Heart left ventricle (tissue), 16 donors: ENCODE data around the gene PODNL1. TPM values are rescaled to one million over a fixed set of nuclear protein-coding genes. Genes with fewer than 3 reads are reported as not detected.

Experiments used
- ATAC-seq, 4 donors: fragments of 200-7000 bp; cut with Tn5 transposase; one replicate each; pipeline ENCODE4 v1.9.1; 2020 to 2022; ENCODE audit warnings: moderate library complexity in 4 of 4, mild to moderate bottlenecking in 3 of 4, moderate number of reproducible peaks in 1 of 4
- DNase-seq, 5 donors: peaks; one replicate each; pipeline ENCODE4 v3.0.0-alpha.2; 2020
- H3K27ac ChIP-seq, 12 donors: fragments of 200-600 bp; sonication (generic) in 4 of 12; one replicate each; pipeline versions ENCODE4 v1.5.0 to v1.8.0; 2016 to 2022; ENCODE audit warnings: mild to moderate bottlenecking in 2 of 12
- H3K27me3 ChIP-seq, 9 donors: fragments of 200-600 bp; sonication (generic) in 2 of 9; one replicate each; pipeline versions ENCODE4 v1.5.1 to v1.8.0; 2016 to 2022; ENCODE audit warnings: mild to moderate bottlenecking in 3 of 9
- H3K36me3 ChIP-seq, 9 donors: fragments of 200-600 bp; sonication (generic) in 2 of 9; one replicate each; pipeline versions ENCODE4 v1.5.0 to v1.8.0; 2018 to 2022; ENCODE audit warnings: mild to moderate bottlenecking in 2 of 9
- H3K4me1 ChIP-seq, 12 donors: fragments of 200-600 bp; sonication (generic) in 4 of 12; one replicate each; pipeline versions ENCODE4 v1.5.0 to v1.8.0; 2016 to 2022; ENCODE audit warnings: mild to moderate bottlenecking in 3 of 12
- H3K4me3 ChIP-seq, 12 donors: fragments of 200-600 bp; sonication (generic) in 4 of 12; one replicate each; pipeline versions ENCODE4 v1.5.0 to v1.8.0; 2017 to 2022; ENCODE audit warnings: mild to moderate bottlenecking in 9 of 12, moderate library complexity in 4 of 12
- H3K9me3 ChIP-seq, 12 donors: fragments of 200-600 bp; sonication (generic) in 4 of 12; one replicate each; pipeline versions ENCODE4 v1.5.0 to v1.8.0; 2016 to 2022; ENCODE audit warnings: mild to moderate bottlenecking in 1 of 12
- POLR2A ChIP-seq, 2 donors: fragments of 450-650 bp; IDR thresholded peaks; one replicate each; pipeline ENCODE4 v1.6.1; 2017; ENCODE audit warnings: antibody characterized with exemption in 2 of 2, mild to moderate bottlenecking in 2 of 2, moderate library complexity in 2 of 2
- WGBS, 4 donors: extraction: QIAGEN DNeasy Blood & Tissue Kit in 2 of 4; methylation state at CpG; one replicate each; pipeline versions ENCODE4 v1.1.5 to v1.1.7; 2013 to 2018; 5-methylcytosine and 5-hydroxymethylcytosine counted together
- intact Hi-C, 10 donors: fragments of 100-400 bp; cut with DNase I; formaldehyde crosslinking; loops; one replicate each; pipeline versions ENCODE4 v1.11.1 to v1.14.2; 2022
- polyA plus RNA-seq, 2 donors: library from polyadenylated mRNA; stranded (reverse); fragments of 200-250 nt; gene quantifications; one replicate each; pipeline ENCODE4 v1.2.3, GENCODE V29; 2013
- total RNA-seq, 9 donors: library from RNA; depleted of rRNA in 2 of 9; stranded (reverse); fragments of >200 nt in 2 of 9; fragmentation: NEBNext Ultra II Directional in 3 of 9; extraction: Animal tissue kit (Norgen Biotek cat#: 25700) in 3 of 9; gene quantifications; one replicate each; pipeline versions ENCODE4 v1.1.0 to v1.2.4, GENCODE V29; 2016 to 2023
- TF ChIP-seq, protein P1 (sequence below), 12 donors: fragments of 200-600 bp; sonication (generic) in 4 of 12; IDR thresholded peaks; one replicate each; pipeline versions ENCODE4 v1.5.0 to v1.8.0; 2018 to 2022; ENCODE audit warnings: antibody characterized with exemption in 12 of 12, mild to moderate bottlenecking in 5 of 12
- donor health status: ischemic (EF 13 %, LVEDD 7.1; RV severe dilation, severe dysfunction).
- donor health status: healthy with polysubstance abuse.
- donor health status: DM: no; HTN: yes; CAD: no.
- donor health status: DM: no; HTN: no; CAD: no.
- donor health status: ischemic (EF 25% LVEDD 6.9; RV normal size, moderate dysfunction).
- donor health status: ischemic (EF 25% LVEDD 5.7; RV mildly dilated, moderate dysfunction).
- donor health status: healthy.
- donor health status: DM: yes; HTN: yes; CAD: no.
- donor health status: ischemic (EF 35%, LVEDD 5.7; RV mildly dilated, moderate dysfunction).
- donor health status: nonischemic (EF 11% LVEDD 7.7; RV severe dilation, severe dysfunction).
- donor health status: DM: yes; HTN: yes; CAD: no.
- donor health status: PGD.
- donor health status: ischemic (EF 29% LVEDD 5.4; RV normal size, mild dysfunction).
- donor health status: nonischemic (EF 23%, LVEDD 6.1; RV moderate dilation, normal function).

Gene PODNL1
- total and polyA plus RNA-seq, 11 donors: 0.36 to 6.3 (median 1.6) TPM; not detected in 1

DNA sequence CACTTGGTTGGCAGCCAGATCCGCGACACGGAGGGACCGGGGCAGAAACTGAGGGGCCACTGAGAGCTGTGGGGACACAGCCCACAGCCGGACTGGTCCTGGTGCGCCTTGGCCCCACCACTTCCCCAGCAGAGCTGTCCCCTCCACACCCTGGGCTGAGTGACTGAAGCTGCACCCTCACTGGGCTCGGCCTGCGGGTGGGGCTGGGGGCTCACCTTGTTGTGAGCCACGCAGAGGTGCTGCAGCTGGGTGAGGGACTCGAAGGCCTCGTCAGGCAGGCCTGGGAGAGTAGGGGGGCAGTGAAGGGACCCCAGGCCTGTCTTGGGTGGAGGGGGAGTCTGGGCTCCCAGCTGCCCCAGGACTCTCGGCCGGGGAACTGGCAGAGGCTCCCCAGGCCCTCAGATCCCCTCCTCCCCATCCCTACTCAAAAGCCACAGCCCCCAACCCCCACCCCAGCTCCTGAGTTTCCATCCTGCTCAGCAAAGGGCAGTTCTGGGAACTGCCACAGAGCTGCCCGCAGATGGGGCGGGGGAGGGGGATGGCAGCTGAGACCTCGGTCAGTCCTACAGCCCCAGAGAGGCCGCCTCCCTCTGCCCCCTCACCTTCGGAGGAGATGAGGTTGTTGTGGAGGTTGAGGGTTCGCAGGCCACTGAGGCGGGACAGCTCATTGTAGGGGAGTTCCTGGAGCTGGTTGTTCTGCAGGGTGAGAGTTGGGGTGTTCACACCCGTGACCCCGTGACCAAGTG, 2.3 kb downstream of the PODNL1 start:
- no peak for DNase-seq
- H3K27ac ChIP-seq: no peak overlapping the region
- H3K4me1 ChIP-seq: peaks cover 0 to 4% (median 0%) of the 10 kb centered on the region in 12 donors
- H3K27me3 ChIP-seq: peaks cover 0 to 27% (median 9%) of the 10 kb centered on the region in 9 donors
- peaks cover 0 to 6% (median 0%) of the 10 kb centered on the region in 9 donors for H3K36me3 ChIP-seq
- intact Hi-C loops: no loop called here
- ATAC-seq: no peak
- H3K9me3 ChIP-seq: no peaks in the 10 kb centered on the region
- no peak overlapping the region for H3K4me3 ChIP-seq
- WGBS, 4 donors: 50 to 77% (median 70%) methylated on average over 6 to 22 of the region's 22 CpGs
- no peak for TF ChIP-seq POLR2A (IDR thresholded peaks at IDR 0.05)

DNA sequence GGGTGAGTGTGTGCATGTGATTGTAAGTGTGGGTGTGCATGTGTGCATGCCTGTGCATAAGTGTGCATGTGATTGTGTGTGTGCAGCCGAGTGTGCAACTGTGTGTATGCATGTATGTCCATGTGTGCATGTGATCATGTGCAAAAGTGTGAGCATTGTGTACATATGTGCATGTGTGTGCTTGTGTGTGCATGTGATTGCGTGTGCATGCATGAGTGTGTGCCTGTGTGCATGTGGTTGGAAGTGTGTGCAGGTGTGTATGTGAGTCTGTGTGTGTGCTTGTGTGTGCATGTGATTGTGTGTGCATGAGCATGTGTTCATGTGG, 3.5 kb downstream of the PODNL1 start:
- Histone ChIP-seq H3K36me3 (peaks cover 0 to 11% (median 6%) of the 10 kb centered on the region in 9 donors), H3K27me3 (peaks cover 0 to 27% (median 9%) of the 10 kb centered on the region in 9 donors), H3K4me1 (peaks cover 0 to 4% (median 0%) of the 10 kb centered on the region in 12 donors), H3K27ac (no peak overlapping the region), H3K9me3 (no peaks in the 10 kb centered on the region), H3K4me3 (no peak overlapping the region)
- ATAC-seq (no peak), DNase-seq (no peak)
- 92 to 100% (median 95%) methylated on average over 2 of the region's 2 CpGs for WGBS, 4 donors
- TF ChIP-seq, protein P1, sequence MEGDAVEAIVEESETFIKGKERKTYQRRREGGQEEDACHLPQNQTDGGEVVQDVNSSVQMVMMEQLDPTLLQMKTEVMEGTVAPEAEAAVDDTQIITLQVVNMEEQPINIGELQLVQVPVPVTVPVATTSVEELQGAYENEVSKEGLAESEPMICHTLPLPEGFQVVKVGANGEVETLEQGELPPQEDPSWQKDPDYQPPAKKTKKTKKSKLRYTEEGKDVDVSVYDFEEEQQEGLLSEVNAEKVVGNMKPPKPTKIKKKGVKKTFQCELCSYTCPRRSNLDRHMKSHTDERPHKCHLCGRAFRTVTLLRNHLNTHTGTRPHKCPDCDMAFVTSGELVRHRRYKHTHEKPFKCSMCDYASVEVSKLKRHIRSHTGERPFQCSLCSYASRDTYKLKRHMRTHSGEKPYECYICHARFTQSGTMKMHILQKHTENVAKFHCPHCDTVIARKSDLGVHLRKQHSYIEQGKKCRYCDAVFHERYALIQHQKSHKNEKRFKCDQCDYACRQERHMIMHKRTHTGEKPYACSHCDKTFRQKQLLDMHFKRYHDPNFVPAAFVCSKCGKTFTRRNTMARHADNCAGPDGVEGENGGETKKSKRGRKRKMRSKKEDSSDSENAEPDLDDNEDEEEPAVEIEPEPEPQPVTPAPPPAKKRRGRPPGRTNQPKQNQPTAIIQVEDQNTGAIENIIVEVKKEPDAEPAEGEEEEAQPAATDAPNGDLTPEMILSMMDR (IDR thresholded peaks at IDR 0.05): no peak
- intact Hi-C loops: no loop called here

DNA sequence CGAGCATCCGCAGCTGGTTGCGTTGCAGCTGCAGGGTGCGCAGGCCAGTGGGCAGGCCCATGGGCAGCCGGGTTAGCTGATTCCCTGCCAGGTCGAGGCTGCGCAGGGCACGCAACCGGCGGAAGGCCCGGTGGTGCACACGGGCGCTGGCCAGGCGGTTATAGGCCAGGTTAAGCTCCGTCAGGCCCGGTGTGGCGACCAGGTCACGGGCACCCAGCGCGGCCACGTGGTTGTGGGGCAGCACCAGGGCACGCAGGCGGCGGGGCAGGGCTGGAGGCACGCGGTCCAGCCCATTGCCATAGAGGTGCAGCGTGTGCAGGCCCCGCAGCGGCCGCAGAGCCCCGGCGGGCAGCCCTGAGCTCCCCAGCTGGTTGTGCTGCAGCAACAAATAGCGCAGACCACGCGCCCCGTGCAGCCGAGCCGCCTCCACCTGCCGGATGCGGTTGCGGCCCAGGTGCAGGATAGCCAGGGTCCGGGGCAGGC, 5.3 kb downstream of the PODNL1 start:
- ATAC-seq: peak in 1 of 4 donors; percentile 8

DNA sequence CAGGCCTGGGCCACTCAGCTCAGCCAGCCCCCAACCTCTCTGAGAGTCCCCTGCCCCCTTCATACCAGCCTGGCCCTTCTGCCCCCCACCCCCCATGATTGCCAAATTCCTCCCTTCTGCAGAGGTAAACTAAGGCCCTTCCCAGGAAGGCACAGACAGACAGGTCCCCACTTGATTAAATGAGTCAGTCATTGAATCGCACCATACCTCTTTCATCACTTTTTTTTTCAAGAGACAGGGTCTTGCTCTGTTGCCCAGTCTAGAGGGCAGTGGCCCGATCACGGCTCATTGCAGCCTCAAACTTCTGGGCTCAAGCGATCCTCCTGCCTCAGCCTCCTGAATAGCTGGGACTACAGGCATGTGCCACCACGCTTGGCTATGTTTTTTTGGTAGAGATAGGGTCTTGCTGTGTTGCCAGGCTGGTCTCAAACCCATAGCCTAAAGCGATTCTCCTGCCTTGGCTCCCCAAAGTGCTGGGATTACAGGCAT, 6.0 kb downstream of the PODNL1 start:
- peaks cover 0 to 23% (median 17%) of the 10 kb centered on the region in 9 donors for H3K36me3 ChIP-seq
- H3K4me1 ChIP-seq: peaks cover 0 to 4% (median 0%) of the 10 kb centered on the region in 12 donors
- no peak for TF ChIP-seq POLR2A (IDR thresholded peaks at IDR 0.05)
- TF ChIP-seq, protein P1 (IDR thresholded peaks at IDR 0.05): no peak
- intact Hi-C loops: no loop called here
- WGBS, 4 donors: 93 to 95% (median 94%) methylated on average over 6 of the region's 6 CpGs
- no peak overlapping the region for H3K4me3 ChIP-seq
- no peaks in the 10 kb centered on the region for H3K9me3 ChIP-seq
- ATAC-seq (no peak), DNase-seq (no peak)
- H3K27me3 ChIP-seq: peaks cover 0 to 27% (median 6%) of the 10 kb centered on the region in 9 donors
- no peak overlapping the region for H3K27ac ChIP-seq

More for the DNA sequence above, 5.3 kb downstream of the PODNL1 start:
- DNase-seq: no peak
- no peak overlapping the region for H3K4me3 ChIP-seq
- no peaks in the 10 kb centered on the region for H3K9me3 ChIP-seq
- H3K4me1 ChIP-seq: peaks cover 0 to 4% (median 0%) of the 10 kb centered on the region in 12 donors
- WGBS, 4 donors: 86 to 91% (median 88%) methylated on average over 6 to 42 of the region's 42 CpGs
- intact Hi-C loops: no loop called here
- TF ChIP-seq, protein P1 (IDR thresholded peaks at IDR 0.05): no peak
- TF ChIP-seq POLR2A (IDR thresholded peaks at IDR 0.05): no peak
- peaks cover 0 to 15% (median 10%) of the 10 kb centered on the region in 9 donors for H3K36me3 ChIP-seq
- H3K27ac ChIP-seq: no peak overlapping the region
- H3K27me3 ChIP-seq: peaks cover 0 to 27% (median 9%) of the 10 kb centered on the region in 9 donors
